GM23338 (cell line): ENCODE data around the gene DLGAP3. TPM values are rescaled to one million over a fixed set of nuclear protein-coding genes. Genes with fewer than 3 reads are reported as not detected.

Experiments
- ATAC-seq: fragments of 200-7000 bp; cut with Tn5 transposase; 3 replicates; pipeline ENCODE4 v1.9.1; 2020
- DNase-seq: peaks from one replicate; pipeline ENCODE4 v3.0.0-alpha.2; 2015; ENCODE audit warnings: low spot score
- H2AFZ ChIP-seq: fragments of 200-600 bp; sonication (generic); 2 replicates; pipeline ENCODE4 v1.8.0; 2016; ENCODE audit warnings: antibody characterized with exemption, mild to moderate bottlenecking, moderate library complexity
- H3F3A ChIP-seq: fragments of 200-600 bp; sonication (generic); replicated peaks from 2 replicates; pipeline ENCODE4 v1.8.0; 2017; ENCODE audit warnings: antibody characterized with exemption, mixed run types, low read depth
- H3K27ac ChIP-seq: fragments of 200-600 bp; sonication (generic); 2 replicates; pipeline ENCODE4 v1.6.1; 2016; ENCODE audit warnings: low read depth
- H3K27me3 ChIP-seq: fragments of 200-600 bp; sonication (generic); 2 replicates; pipeline ENCODE4 v1.8.0; 2016; ENCODE audit warnings: mild to moderate bottlenecking, mixed run types, moderate library complexity; ENCODE audit not compliant: insufficient read depth
- H3K36me3 ChIP-seq: fragments of 200-600 bp; sonication (generic); 2 replicates; pipeline ENCODE4 v1.8.0; 2016; ENCODE audit warnings: mild to moderate bottlenecking; ENCODE audit not compliant: insufficient read depth
- H3K4me1 ChIP-seq: fragments of 200-600 bp; sonication (generic); 2 replicates; pipeline ENCODE4 v1.8.0; 2016; ENCODE audit warnings: mild to moderate bottlenecking, moderate library complexity; ENCODE audit not compliant: insufficient read depth
- H3K4me2 ChIP-seq: fragments of 200-600 bp; sonication (generic); 2 replicates; pipeline ENCODE4 v1.7.1; 2017; ENCODE audit warnings: mixed run types
- H3K4me3 ChIP-seq: fragments of 200-600 bp; sonication (generic); 2 replicates; pipeline ENCODE4 v1.6.1; 2016; ENCODE audit warnings: mixed run types
- H3K79me2 ChIP-seq: fragments of 200-600 bp; sonication (generic); replicated peaks from 2 replicates; pipeline ENCODE4 v1.8.0; 2017; ENCODE audit warnings: mild to moderate bottlenecking; ENCODE audit not compliant: insufficient read depth
- H3K9me2 ChIP-seq: fragments of 200-600 bp; sonication (generic); 2 replicates; pipeline ENCODE4 v1.8.0; 2017; ENCODE audit not compliant: insufficient read depth
- H4K20me1 ChIP-seq: fragments of 200-600 bp; sonication (generic); replicated peaks from 2 replicates; pipeline ENCODE4 v1.8.0; 2017; ENCODE audit warnings: mild to moderate bottlenecking; ENCODE audit not compliant: insufficient read depth
- H3K27ac Mint-ChIP-seq: 2 replicates; pipeline ENCODE4 v1.8.0; 2020; ENCODE audit warnings: inconsistent platforms, mild to moderate bottlenecking, moderate library complexity, mixed read lengths
- H3K27me3 Mint-ChIP-seq: 3 replicates; pipeline ENCODE4 v1.8.0; 2022; ENCODE audit warnings: low read depth, mild to moderate bottlenecking, moderate library complexity, mixed read lengths, inconsistent platforms; ENCODE audit not compliant: insufficient read depth, poor library complexity
- H3K36me3 Mint-ChIP-seq: 3 replicates; pipeline ENCODE4 v1.8.0; 2021; ENCODE audit warnings: low read depth, mild to moderate bottlenecking, inconsistent platforms, moderate library complexity, mixed read lengths
- H3K4me1 Mint-ChIP-seq: 3 replicates; pipeline ENCODE4 v1.8.0; 2020; ENCODE audit warnings: mild to moderate bottlenecking, inconsistent platforms, mixed read lengths
- H3K4me3 Mint-ChIP-seq: 3 replicates; pipeline ENCODE4 v1.8.0; 2021; ENCODE audit warnings: moderate library complexity, mild to moderate bottlenecking, inconsistent platforms, mixed read lengths
- H3K9me3 Mint-ChIP-seq: 3 replicates; pipeline ENCODE4 v1.8.0; 2020; ENCODE audit warnings: moderate library complexity, mild to moderate bottlenecking, inconsistent platforms, mixed read lengths
- CREB1 ChIP-seq: fragments of 250-450 bp; sonication (Bioruptor Pico); IDR thresholded peaks from 2 replicates; pipeline ENCODE4 v1.5.0; 2020; ENCODE audit warnings: low read depth, mild to moderate bottlenecking, moderate library complexity
- EZH2phosphoT487 ChIP-seq: fragments of 200-600 bp; sonication (generic); IDR thresholded peaks from one replicate; pipeline ENCODE4 v1.8.1; 2018; ENCODE audit warnings: antibody characterized with exemption; ENCODE audit not compliant: unreplicated experiment
- POLR2AphosphoS5 ChIP-seq: IDR thresholded peaks from 2 replicates; pipeline ENCODE4 v1.6.1; 2016; ENCODE audit warnings: antibody characterized with exemption, low read depth
- STAT1 ChIP-seq: IDR thresholded peaks from one replicate; pipeline ENCODE4 v1.6.1; 2016; ENCODE audit warnings: antibody characterized with exemption; ENCODE audit not compliant: unreplicated experiment
- polyA plus RNA-seq: library from polyadenylated mRNA; unstranded; fragments of >200 nt; fragmentation: Nextera tagmentation; extraction: Ambion mirVana; gene quantifications from 2 replicates; pipeline ENCODE4 v1.2.1, GENCODE V29; 2016
- total RNA-seq: library from RNA; depleted of rRNA; stranded (reverse); fragments of >200 nt; shearing (Covaris generic); gene quantifications from 2 replicates; pipeline ENCODE4 v1.2.3, GENCODE V29; 2014
- TF ChIP-seq, protein P1 (sequence below): fragments of 250-450 bp; sonication (Bioruptor Pico); IDR thresholded peaks from 2 replicates; pipeline ENCODE4 v1.5.0; 2020; ENCODE audit warnings: mild to moderate bottlenecking, moderate library complexity
- TF ChIP-seq, protein P2 (sequence below): IDR thresholded peaks from 2 replicates; pipeline ENCODE4 v1.6.1; 2016; ENCODE audit warnings: antibody characterized with exemption

Gene DLGAP3
- total and polyA plus RNA-seq, 2 experiments from 2014 or later = 7.1 to 13.7 TPM

- TF ChIP-seq, protein P1, sequence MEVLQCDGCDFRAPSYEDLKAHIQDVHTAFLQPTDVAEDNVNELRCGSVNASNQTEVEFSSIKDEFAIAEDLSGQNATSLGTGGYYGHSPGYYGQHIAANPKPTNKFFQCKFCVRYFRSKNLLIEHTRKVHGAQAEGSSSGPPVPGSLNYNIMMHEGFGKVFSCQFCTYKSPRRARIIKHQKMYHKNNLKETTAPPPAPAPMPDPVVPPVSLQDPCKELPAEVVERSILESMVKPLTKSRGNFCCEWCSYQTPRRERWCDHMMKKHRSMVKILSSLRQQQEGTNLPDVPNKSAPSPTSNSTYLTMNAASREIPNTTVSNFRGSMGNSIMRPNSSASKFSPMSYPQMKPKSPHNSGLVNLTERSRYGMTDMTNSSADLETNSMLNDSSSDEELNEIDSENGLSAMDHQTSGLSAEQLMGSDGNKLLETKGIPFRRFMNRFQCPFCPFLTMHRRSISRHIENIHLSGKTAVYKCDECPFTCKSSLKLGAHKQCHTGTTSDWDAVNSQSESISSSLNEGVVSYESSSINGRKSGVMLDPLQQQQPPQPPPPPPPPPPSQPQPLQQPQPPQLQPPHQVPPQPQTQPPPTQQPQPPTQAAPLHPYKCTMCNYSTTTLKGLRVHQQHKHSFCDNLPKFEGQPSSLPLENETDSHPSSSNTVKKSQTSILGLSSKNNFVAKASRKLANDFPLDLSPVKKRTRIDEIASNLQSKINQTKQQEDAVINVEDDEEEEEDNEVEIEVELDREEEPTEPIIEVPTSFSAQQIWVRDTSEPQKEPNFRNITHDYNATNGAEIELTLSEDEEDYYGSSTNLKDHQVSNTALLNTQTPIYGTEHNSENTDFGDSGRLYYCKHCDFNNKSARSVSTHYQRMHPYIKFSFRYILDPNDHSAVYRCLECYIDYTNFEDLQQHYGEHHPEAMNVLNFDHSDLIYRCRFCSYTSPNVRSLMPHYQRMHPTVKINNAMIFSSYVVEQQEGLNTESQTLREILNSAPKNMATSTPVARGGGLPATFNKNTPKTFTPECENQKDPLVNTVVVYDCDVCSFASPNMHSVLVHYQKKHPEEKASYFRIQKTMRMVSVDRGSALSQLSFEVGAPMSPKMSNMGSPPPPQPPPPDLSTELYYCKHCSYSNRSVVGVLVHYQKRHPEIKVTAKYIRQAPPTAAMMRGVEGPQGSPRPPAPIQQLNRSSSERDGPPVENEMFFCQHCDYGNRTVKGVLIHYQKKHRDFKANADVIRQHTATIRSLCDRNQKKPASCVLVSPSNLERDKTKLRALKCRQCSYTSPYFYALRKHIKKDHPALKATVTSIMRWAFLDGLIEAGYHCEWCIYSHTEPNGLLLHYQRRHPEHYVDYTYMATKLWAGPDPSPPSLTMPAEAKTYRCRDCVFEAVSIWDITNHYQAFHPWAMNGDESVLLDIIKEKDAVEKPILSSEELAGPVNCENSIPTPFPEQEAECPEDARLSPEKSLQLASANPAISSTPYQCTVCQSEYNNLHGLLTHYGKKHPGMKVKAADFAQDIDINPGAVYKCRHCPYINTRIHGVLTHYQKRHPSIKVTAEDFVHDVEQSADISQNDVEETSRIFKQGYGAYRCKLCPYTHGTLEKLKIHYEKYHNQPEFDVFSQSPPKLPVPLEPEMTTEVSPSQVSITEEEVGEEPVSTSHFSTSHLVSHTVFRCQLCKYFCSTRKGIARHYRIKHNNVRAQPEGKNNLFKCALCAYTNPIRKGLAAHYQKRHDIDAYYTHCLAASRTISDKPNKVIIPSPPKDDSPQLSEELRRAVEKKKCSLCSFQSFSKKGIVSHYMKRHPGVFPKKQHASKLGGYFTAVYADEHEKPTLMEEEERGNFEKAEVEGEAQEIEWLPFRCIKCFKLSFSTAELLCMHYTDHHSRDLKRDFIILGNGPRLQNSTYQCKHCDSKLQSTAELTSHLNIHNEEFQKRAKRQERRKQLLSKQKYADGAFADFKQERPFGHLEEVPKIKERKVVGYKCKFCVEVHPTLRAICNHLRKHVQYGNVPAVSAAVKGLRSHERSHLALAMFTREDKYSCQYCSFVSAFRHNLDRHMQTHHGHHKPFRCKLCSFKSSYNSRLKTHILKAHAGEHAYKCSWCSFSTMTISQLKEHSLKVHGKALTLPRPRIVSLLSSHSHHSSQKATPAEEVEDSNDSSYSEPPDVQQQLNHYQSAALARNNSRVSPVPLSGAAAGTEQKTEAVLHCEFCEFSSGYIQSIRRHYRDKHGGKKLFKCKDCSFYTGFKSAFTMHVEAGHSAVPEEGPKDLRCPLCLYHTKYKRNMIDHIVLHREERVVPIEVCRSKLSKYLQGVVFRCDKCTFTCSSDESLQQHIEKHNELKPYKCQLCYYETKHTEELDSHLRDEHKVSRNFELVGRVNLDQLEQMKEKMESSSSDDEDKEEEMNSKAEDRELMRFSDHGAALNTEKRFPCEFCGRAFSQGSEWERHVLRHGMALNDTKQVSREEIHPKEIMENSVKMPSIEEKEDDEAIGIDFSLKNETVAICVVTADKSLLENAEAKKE = no peak
- no peak for TF ChIP-seq STAT1
- no peak for TF ChIP-seq CREB1 (CRISPR knock-in tag)
- TF ChIP-seq, protein P2, sequence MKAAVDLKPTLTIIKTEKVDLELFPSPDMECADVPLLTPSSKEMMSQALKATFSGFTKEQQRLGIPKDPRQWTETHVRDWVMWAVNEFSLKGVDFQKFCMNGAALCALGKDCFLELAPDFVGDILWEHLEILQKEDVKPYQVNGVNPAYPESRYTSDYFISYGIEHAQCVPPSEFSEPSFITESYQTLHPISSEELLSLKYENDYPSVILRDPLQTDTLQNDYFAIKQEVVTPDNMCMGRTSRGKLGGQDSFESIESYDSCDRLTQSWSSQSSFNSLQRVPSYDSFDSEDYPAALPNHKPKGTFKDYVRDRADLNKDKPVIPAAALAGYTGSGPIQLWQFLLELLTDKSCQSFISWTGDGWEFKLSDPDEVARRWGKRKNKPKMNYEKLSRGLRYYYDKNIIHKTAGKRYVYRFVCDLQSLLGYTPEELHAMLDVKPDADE = no peak
- no peak for TF ChIP-seq EZH2phosphoT487
These were observed 18.0 kb downstream of the DLGAP3 start (continued) for GRCh38 chr1:34911465-34911864.

DNA sequence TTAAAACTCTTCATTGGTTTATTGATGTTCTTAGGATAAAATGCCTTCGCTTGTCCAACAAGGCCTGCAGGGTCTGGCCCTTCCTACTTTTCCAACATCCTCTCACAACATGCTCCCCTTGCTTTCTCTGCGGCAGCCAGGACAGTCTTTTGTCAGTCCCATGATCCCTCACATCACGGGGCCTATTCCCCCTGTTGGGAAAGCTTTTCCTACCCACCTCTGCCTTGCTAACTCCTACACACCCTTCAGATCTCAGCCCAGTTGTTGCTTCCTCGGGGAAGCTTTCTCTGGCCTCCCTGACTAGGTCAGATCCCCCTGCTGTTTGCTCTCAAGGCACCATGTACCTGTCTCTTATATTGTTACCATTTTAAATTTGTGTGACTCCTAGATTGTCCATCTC is 19.0 kb downstream of the DLGAP3 start:
- Histone ChIP-seq H3K4me3 (no peak overlapping the region), H3F3A (no peaks in the 10 kb centered on the region), H3K9me2 (no peaks in the 10 kb centered on the region), H3K79me2 (no peaks in the 10 kb centered on the region), H3K4me2 (no peak overlapping the region), H2AFZ (no peak overlapping the region), H3K4me1 (no peaks in the 10 kb centered on the region), H3K27ac (no peak overlapping the region), H4K20me1 (no peaks in the 10 kb centered on the region; the same call in 1 of the 2 replicates), H3K36me3 (no peaks in the 10 kb centered on the region), H3K27me3 (no peaks in the 10 kb centered on the region)
- TF ChIP-seq POLR2AphosphoS5 = no peak
- H3K36me3 Mint-ChIP-seq = no peaks in the 10 kb centered on the region
- ATAC-seq (no peak), DNase-seq (no peak)
- H3K9me3 Mint-ChIP-seq = no peaks in the 10 kb centered on the region
- H3K4me1 Mint-ChIP-seq = peaks cover 2% of the 10 kb centered on the region; the same call in 1 of the 3 replicates
- no peaks in the 10 kb centered on the region for H3K27me3 Mint-ChIP-seq
- no peak overlapping the region for H3K4me3 Mint-ChIP-seq
- H3K27ac Mint-ChIP-seq = no peak overlapping the region
